ENCODE measurements around the gene DBNL.

The DBNL gene

DNA sequence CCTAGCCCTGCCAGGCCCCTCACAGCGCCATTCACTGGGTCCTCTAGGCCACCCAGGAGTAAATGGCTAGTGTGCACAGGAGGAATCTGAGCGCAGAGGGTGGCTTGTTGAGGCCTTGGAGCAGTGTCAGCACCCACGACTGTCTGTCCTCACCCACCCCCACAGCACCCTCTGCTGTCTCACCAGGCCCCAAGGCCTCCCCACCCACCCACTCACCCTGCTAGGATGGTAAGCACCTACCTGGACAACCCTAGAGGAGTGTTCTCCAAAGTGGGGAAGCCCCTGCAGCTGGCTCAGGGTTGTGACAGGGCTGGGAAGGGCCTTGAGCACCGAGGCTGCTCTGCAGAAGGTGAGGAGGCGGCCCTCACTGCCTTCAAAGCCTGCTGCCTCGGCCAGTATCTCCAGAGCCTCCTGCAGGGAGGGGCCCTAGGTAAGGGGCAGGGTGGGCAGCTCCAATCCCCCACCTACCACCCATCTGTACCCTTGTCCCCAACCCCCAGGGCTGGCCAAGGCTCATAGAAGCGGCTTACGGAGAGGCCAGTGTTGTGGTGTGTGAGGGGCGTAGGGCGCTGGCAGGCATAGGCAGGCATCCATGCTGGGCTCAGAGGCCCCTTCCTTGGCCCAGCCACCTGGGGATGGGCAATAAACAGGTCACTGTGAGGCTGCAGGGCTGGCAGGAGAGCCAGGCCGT, 35.0 kb downstream of the DBNL start:
- DNase-seq = no peak

DNA sequence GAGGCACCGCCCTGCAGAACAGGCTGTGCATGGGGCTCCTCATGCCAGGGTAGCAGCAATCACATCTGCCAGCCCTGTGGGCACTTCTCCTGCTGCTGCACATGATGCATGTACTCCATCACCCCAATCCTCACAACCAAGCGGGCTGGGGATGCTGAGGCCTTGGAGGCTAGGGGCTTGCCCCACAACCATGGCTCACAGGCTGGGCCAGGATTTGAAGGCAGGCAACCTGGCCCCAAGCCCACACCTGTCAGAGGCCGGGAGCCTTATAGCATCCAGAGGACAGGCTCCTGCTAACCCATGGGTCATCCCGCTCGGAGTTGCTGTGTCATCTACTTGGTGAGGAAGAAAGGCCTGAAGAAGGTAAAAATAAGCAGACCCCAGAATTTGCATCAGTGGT, 35.6 kb downstream of the DBNL start:
- no peak for DNase-seq

DNA sequence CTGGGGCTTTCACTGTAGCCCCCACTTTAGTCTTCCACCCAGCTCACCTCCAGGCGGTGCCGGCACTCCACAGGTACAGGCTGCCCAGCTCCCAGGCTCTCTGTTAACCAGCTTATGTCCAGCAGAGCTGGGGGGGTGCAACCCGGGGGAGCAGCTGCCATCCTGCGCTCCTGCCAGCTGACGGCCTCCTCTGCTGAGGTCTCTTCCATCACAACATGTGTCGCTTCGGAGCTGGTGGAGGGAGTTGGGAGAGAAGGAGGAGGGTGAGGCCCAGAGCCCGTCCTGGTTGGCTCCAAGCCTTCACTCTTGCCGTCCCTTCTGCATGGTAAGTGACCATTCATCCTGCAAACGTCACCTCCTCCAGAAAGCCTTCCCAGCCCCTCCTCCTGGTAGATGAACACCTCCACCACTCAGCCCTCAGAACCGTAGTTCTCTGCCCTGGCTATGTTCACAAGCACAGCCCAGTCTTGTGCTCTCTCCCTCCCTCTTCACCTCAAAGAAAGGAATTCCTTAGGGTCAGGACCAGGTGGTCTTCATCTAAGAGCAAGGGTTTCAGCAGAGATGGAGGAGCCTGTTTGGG, 36.3 kb downstream of the DBNL start:
- no peak for DNase-seq

DNA sequence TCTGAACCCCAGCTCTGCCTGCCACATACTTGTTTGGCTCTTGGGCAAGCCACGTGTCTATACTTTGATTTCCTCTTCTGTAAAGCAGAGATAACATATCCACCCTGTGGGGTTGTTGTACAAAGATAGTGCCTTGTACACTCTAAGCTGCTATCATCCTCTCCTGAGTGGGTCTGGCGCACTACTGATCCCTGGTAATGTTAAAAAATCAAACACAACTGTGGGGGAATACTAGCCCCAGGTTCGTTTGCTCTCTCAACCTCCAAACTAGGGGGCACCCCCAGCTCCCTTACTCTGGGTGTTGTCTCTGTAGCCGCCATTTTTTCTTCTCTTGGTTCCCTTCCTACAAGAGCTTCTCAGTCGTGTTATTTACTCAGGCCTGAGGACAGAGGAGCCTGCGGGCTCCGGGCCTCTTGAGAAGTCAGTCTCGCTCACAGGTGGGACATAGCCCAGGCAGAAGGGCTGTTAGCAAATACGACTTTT, 36.8 kb downstream of the DBNL start:
- peak; percentile 84 for DNase-seq

DNA sequence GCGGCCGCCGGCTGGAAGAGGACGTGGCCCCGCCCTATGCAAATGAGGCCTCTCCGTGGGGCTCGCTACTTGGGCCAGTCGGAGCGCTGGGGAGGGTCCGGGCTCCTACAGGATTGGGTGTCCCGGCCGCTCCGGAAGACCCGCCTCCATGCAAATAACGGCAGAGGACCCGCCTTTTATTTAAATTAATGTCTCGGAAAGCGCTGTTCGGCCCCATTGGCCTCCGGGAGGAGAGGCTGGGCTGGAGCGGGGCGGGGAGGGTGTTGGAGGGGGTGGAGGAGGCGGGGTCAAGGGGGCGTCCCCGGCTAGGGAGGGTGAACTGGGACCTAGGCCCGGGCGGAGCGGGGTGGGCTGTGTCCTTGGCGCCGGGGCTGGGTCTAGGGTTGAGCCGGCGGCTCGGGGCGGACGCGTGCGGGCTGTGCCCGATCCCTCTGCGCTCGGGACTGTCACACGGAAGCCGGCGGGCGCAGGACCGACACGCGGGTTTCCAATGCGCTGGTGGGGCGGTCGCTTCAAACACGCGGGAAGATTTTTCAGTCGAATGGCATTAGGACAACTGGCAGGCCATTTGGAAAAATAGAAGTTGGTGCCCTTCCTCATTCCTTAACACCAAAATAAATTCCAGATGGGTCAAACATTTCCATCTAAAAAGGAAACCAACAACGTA, 38.2 kb downstream of the DBNL start:
- DNase-seq = peak; percentile 97

DNA sequence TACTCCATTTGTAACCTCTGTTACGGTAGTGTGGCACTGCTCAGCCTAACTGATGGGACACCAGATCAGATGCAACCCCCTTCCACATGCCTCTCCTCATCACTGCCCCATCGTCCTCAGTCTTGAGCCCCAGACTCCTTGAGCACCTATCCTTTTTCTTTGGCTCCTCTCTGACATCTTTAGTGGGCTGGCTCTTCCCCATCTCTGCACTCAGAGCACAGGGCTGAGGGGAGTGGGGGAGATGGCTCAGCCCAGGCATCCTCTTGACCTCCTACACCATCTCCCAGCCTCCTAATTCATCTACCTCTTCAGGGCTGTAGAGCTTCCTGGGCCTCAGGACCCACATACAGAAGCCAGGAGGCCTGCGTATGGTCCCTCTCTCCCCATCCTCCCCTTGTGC, 39.3 kb downstream of the DBNL start:
- DNase-seq = no peak

DNA sequence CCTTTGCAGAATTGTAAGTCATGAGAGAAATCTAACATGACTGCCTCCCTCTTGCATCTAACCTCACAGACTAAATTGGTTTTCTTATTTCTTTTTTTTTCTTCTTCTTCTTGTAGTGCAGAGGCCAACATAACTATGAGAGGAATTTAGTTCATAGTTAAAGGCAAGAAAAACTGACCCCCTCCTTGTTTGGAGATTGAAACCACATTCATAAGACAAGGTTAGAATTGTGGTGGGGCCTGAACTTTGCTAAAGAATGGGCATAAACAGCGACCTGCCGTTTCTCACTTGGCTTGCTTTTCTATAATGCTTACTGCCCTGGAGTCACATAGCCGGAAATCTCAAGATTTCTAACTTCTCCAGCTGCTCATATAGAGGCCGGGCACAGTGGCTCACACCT, 40.2 kb downstream of the DBNL start:
- no peak for DNase-seq

DNA sequence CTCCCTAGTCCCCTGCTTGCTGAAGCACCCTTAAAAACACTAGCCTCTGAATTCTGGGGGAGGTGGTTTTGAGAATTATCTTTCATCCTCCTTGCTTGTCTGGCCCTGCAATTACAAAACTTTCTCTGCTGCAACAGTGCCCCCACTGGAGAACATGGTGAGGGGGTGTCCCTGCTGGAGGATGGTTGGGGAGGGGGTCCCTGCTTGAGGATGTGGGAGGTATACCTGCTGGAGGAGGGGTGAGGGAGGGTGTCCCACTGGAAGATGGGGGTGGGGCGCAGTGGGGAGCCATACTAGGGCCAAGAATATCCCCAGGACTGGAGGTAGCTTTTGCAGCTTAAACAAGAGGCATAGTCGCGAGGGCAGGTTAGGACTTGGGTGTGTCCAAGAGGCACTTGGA, 41.0 kb downstream of the DBNL start:
- no peak for DNase-seq

DNA sequence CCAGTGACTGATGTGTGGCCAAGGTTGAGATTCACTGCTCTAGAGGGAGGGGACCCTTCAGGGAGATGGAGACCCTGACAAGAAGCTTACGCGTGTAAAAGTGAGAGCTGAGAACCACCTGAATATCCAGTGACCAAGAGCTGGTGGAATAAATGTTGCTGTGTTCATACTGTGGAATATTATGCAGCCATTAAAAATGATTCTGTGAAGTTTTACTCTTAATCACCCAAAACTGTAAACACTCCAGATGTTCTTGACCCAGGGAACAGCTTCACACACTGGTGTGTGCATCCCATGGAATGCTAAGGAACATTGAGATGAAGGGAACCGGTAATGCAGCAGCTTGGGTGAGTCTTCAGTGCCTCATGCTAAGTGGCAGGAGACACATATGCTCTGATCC, 42.1 kb downstream of the DBNL start:
- DNase-seq = no peak

DNA sequence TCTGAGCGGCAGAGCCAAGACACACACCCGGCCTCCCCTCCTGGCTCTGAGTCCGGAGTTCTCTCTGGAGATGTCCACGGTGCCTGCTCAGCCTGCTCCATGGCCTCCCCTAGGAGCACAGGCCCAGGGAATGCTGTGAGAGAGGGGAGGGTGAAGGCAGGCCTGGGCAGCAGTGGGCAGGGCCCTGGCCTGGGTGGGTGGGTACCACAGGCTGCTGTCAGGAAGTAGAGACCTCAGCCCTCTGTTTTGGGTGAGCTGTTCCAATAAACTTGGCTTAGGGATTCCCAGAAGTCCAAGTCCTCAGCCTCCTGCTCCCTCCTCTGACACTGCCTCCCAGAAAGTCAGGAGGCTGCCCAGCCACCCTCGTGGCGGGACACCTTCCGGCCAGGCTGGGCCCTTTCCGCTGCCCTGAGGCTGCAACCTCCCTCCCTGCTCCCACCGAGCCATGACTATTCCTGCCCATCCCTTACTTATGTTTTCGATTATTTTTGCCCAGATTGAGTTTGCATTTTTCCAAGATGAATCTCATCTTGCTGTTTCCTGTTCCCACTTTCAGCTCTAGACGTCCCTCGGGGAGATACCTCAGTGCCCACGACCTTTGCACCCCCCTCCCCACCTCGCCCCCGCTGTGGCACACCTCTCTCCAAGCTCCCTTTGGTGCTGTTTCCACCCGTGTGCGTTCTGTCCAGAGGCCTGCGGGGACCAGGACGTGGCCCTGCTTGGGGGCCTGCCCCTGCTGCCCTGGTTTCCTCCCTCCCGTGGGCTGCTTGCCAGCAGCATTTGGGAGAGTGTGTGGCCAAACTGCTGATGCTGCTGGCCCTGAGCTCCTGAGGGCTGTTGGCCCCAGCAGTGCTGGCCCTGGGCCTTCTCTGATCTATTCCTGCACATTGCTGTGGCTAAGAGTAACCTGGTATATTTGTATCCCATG, 43.7 kb downstream of the DBNL start:
- no peak for DNase-seq

DNA sequence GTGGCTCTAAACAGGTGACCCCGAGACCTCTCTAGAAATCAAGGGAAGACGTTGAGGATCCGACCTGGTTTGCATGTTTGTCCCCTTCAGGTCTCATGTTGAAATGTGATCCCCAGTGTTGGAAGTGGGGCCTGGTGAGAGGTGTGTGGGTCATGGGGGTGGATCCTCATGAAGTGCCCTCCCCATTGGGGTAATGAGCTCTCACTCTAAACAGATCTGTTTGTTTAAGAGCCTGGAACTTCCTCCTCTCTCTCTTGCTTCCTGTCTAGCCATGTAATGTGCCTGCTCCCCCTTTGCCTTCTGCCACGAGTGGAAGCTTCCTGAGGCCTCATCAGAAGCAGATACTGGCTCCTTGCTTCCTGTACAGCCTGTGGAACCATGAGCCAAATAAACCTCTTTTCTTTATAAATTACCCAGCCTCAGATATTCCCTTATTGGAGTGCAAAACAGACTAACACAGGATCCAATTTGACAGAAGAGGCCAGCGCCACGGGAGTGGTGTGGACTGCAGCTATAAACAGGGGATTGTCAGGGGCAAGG, 48.7 kb downstream of the DBNL start:
- DNase-seq = no peak

DNA sequence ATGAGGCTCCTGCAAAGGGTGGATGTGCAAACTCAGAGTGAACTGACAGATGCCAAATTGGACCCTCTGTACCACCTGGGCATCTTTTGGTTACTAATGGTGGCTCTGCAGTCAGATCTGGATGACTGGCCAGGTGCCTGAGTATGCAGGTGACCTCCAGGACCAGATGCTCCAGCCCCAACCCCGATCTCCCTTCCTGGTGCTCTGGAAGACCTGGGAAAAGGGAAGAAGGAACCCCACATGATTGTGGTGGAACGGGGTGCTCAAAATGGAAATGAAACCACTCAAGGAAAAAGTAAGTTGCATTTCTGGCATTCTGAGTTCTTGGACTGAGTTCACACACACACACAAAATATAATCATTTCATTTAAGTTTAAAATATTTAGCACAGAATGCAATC, 49.9 kb downstream of the DBNL start:
- no peak for DNase-seq

DNA sequence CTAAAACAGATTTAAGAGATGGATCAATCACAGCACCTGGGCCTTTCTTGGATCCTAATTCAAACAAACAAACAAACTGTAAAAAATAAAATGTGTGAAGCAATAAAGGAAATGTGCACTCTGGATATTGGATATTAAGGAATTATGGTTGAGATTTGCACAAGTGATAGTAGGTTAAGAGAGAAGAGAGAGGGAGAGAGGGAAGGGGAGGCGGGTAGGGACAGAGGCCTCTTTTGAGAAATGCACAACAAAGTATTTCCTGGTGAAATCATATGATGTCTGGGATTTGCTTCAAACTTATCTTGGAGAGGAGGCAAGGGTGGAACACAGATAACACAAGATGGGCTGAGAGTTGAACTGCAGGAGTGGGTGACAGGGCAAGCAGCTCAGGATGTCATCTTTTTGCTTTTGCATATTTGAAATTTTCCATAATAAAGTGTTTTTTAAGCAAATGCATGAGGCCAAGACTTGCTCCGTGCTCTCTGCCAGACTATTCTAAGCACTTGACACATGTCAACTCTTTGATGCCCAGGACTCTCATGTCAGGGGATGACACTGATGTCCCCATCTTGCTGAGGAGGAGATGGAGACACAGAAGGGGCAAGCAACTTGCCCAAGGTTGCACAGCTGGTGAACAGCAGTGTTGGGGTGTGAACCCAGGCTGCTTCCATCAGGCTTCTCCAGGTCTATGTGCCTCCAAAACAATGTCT, 50.5 kb downstream of the DBNL start:
- no peak for DNase-seq

DNA sequence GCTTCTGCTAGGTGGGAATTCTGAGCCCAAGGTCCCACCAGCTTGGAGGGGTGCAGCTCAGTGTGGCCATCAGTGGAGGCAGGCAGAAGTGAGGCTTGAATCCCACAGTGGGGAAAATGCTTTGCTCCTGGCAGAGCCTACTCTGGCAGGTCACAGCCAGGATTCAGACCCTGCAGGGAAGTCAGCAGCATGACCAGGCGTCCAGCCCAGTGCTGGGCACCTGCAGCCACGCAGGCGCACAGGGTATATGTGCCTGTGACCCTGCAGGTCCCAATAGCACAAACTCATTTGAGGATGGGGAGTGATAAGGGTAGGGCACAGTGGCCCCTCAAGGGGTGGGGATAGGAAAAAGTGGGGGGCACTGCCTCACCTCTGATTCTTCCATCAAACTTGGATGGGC, 51.3 kb downstream of the DBNL start:
- no peak for DNase-seq

DNA sequence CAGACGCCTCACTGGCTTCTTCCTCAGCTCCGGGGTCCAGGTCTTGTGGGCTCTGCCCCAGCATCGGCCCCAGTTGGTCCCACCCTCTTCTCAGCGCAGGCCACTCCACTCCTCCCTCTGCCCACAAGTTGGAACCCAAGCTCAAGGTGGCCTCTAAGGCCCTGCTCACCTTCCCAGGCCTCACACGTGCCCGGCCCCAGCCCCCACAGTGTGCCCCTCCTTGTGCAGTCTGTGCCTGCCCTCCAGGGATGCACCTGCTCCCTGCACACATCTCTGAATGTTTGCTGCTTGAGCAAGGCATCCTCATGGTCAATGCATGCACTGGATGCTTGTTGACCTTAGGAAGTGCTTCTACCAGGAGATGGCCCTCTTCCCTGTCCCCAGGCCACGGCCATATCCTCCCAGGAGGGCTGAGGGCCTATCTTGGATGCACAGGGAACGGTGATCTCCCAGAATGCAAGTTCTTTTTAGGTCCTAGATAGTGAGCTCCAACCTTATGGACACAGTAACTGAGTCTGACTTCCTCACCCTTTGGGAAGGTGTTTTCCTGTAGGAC, 51.9 kb downstream of the DBNL start:
- DNase-seq = no peak

DNA sequence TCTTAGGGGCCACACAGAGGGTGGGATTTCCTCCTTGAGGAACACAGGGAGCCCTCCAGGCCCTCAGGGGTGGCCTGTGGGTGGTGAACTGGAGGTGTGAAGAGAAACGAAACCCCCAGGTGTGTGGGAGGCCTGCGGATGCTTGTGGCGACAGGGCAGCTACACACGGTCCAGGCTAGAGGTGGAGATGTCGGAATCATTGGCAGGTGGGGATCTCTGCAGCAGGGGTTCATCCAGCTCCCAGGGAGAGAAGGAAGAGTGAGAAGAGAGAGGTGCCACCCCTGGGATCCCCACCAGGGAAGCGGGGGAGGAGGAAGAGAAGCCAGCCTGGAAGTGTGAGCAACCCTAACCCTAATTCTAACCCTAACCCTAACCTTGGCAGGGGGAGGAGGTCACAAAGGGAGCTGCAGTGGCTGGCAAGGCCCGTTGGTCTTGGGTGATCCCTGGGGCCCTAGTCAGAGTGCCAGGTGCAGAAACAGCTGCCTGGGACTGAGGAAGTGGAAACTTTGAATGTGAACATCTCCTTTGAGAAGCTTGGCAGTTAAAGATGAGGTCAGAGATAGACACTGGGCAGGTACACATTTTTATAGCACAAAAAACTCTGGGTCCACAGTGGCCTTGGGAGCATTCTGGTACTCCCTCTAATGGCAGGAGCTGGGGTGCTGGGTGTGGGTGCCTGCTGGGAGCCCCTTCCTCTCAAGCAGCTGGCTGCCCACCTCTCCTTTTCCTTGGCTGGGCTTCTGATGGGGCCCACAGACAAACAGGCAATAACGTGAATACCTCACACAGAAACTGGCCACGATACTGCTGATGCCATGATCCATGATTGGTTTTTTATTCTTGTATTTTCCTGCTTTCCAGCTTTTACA, 52.8 kb downstream of the DBNL start:
- peak; percentile 2 for DNase-seq

DNA sequence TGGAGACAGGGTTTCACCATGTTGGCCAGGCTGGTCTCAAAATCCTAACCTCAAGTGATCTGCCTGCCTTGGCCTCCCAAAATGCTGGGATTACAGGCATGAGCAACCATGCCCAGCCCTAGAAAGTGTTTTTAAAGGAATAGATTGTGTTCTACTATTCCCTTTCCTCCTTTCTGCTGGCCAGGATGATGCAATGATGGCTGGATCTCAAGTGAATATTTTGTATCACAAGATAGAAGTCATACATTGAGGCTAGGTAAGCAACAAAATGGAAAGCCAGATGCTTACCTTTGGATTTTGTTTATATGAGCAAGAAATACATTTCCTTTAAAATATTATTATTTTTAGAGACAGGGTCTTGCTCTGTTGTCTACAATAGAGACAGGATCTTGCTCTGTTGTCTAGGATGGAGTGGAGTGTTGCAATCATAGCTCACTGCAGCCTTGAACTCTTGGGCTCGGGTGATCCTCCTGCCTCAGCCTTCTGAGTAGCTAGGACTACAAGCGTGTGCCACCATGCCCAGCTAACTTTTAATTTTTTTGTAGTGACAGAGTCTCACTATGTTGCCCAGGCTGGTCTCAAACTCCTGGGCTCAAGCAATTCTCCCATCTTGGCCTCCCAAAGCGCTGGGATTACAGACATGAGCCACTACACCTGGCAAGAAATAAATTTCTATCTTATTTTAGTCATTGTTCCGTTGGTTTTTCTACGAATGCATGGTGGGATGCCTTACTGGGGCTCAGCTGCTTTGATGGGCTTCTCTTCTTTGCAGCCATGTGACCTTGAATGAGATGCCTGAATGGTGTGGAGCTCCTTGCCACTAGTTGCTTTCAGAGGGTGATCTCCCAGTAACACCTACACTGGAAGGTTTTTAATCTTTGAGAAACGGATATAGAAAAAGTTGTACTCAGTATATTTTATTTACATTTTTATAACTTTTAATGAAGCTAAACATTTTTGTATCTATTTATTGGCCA, 53.9 kb downstream of the DBNL start:
- DNase-seq = no peak

DNA sequence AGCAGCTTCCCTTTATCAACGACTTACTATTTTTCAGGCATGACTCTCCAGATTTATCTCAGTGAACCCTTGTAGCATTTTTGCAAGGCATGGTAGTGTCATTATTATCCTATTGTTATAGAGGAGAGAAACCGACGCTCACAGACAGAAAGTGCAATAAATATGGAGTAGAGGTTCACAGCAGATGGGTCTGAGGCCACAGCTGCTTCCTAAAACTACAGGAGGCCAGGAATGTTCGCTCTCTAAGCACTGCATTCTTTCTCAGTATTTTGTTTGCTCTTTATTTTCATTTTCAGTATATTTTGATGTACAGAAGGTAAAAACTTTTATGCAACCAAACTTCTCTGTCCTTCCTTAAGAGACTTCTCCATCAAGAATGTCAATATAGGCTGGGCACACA, 55.2 kb downstream of the DBNL start:
- no peak for DNase-seq

DNA sequence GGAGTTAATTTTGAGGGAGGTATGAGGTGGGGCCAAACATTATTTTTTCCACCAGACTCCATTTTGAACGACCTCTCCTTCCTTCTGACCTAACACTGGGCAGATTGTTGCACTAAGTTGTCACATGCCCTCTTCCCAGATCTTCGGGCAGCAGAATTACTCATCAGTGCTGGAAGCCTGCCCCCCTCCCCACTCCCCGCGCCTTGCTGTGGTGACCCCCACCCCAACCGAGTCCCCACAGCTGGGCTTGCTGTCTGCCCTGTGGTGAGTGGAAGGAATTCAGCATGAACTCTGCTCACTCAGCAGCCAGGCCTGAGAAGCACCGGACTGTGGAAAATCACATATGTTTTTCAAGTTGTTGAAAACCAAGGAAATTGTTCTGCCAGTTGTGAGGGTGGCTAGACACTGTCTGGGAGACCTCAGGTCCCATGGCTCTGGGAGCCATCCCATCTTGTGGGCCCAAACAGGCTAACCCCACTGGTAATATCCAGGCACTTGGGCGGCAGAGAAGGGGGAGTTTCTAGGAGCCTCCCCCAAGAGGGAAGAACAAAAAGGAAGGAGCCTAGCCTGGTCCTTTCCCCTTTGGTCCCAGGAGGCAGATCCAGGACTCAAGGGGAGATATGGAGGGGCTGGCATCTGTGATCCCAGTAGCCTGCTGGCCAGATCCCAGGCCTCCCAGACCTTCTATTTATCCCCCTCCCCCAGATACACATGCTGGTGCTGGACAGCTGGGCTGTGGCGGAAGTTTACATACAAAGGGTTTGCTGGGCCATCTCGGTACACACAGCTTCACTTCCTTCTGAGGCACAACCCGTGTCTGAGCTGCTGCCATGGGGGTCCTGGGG, 56.2 kb downstream of the DBNL start:
- DNase-seq = no peak
